GM10248 (cell line): ENCODE data around the gene SPTBN1.

ENCODE experiments used
- CTCF ChIA-PET: fragments of 300-600 bp; sonication (Branson Sonifier 250); formaldehyde crosslinking; extraction: SDS; loops from one replicate; lab custom pipeline; 2021; ENCODE audit warnings: antibody characterized with exemption; lab: Yijun Ruan, JAX
- POLR2A ChIA-PET: fragments of 350-650 bp; sonication (Branson Sonifier 250); formaldehyde crosslinking; extraction: SDS; loops from one replicate; lab custom pipeline; 2020; ENCODE audit warnings: antibody characterized with exemption; lab: Yijun Ruan, JAX
- DNase-seq: peaks from one replicate; pipeline ENCODE4 v3.0.0; 2012; ENCODE audit errors: extremely low spot score
- TF ChIP-seq, protein P1 (sequence below): IDR thresholded peaks from 2 replicates; pipeline ENCODE4 v1.5.1; 2012; ENCODE audit warnings: mild to moderate bottlenecking, low read depth; ENCODE audit errors: extremely low read depth, missing control alignments, control extremely low read depth

Gene SPTBN1

DNA sequence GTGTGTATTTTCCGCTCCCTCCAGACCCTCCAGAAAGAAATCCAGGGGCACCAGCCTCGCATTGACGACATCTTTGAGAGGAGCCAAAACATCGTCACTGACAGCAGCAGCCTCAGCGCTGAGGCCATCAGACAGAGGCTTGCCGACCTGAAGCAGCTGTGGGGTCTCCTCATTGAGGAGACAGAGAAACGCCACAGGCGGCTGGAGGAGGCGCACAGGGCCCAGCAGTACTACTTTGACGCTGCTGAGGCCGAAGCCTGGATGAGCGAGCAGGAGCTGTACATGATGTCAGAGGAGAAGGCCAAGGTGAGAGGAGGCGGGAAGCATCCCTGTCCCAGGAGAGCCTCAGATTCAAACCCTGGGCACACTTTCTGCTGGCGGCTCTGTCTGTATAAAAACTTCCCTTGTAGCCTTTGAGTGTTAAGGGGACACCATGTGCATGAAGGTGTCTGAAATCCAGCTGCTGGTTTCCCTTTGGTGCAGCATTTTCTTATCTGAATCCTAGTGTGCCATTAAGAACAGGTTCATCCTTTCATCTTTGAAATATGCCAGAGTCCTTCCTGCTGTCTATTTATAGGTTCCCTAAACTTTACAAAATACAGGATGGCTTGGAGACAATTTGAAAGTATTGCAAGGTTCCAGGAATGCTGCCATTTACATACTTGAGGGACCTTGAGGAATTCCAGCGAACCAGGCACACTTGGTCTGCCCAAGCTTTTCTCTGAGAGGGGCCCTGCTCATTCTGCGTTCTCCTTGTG is 190.2 kb downstream of the SPTBN1 start:
- ChIA-PET POLR2A (interaction anchor here (1.1 kb wide), 1 partner anchor 12 kb away, joined by 3 read pairs; no protein-coding TSS in a partner anchor), CTCF (interaction anchor here (0.7 to 1.4 kb wide), 4 partner anchors 10 to 58 kb away, joined by 3 read pairs; no protein-coding TSS in a partner anchor)
- TF ChIP-seq, protein P1, sequence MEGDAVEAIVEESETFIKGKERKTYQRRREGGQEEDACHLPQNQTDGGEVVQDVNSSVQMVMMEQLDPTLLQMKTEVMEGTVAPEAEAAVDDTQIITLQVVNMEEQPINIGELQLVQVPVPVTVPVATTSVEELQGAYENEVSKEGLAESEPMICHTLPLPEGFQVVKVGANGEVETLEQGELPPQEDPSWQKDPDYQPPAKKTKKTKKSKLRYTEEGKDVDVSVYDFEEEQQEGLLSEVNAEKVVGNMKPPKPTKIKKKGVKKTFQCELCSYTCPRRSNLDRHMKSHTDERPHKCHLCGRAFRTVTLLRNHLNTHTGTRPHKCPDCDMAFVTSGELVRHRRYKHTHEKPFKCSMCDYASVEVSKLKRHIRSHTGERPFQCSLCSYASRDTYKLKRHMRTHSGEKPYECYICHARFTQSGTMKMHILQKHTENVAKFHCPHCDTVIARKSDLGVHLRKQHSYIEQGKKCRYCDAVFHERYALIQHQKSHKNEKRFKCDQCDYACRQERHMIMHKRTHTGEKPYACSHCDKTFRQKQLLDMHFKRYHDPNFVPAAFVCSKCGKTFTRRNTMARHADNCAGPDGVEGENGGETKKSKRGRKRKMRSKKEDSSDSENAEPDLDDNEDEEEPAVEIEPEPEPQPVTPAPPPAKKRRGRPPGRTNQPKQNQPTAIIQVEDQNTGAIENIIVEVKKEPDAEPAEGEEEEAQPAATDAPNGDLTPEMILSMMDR, result no peak
- DNase-seq, result no peak

DNA sequence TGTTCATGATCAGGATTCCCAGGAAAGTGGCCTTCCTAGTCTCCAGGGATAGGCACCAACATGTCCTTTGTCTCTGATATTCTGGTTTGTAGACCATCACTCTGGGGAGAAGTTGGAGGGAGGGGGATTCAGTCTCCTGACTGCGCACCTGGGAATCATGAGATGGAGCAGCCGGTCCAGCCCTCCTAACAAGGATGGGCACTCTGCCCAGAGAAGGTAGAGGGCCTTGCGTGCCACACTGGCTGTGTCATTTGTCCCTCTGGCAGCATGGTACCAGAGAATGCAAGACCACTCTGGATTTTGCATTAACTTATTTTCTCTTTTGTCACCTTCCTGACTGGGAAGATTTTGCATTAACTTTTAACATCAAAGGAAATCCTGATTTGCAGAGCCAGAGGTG is 192.1 kb downstream of the SPTBN1 start:
- TF ChIP-seq, protein P1, result no peak
- CTCF ChIA-PET, result interaction anchor here (1.4 kb wide), 1 partner anchor 10 kb away, joined by 4 read pairs; no protein-coding TSS in a partner anchor
- no peak for DNase-seq
- POLR2A ChIA-PET, result no interaction called here

DNA sequence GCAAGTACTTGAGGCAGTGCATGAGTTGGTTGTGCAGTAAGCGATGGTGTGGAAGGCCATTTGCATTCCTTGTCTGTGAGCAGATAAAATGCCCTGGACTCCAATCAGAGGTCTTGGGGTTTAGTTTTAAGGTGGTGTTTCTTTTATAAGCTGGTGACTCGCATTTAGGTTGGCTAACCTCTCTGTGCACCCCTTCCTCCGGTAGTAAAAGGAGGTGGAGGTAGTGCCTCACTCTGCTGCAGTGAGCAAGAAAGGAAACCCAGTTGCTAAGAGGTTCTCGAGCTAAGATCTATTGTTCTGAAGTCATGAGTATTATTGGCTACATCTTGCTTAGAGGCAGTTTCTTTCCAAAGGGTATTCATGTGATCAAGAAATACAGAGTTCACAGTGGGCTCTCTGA is 193.1 kb downstream of the SPTBN1 start:
- TF ChIP-seq, protein P1, result no peak
- CTCF ChIA-PET, result interaction anchor here (1.4 to 4.5 kb wide), 3 partner anchors 9 to 95 kb away, joined by 3 to 39 read pairs (median 4); no protein-coding TSS in a partner anchor
- no peak for DNase-seq
- POLR2A ChIA-PET, result no interaction called here

DNA sequence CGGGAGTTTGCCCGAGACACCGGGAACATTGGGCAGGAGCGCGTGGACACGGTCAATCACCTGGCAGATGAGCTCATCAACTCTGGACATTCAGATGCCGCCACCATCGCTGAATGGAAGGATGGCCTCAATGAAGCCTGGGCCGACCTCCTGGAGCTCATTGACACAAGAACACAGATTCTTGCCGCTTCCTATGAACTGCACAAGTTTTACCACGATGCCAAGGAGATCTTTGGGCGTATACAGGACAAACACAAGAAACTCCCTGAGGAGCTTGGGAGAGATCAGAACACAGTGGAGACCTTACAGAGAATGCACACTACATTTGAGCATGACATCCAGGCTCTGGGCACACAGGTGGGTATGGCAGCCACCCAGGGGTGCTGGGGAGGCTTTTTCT is 193.5 kb downstream of the SPTBN1 start:
- CTCF ChIA-PET, result interaction anchor here (1.4 to 4.5 kb wide), 3 partner anchors 9 to 96 kb away, joined by 3 to 39 read pairs (median 4); no protein-coding TSS in a partner anchor
- TF ChIP-seq, protein P1, result no peak
- no peak for DNase-seq
- POLR2A ChIA-PET, result no interaction called here

DNA sequence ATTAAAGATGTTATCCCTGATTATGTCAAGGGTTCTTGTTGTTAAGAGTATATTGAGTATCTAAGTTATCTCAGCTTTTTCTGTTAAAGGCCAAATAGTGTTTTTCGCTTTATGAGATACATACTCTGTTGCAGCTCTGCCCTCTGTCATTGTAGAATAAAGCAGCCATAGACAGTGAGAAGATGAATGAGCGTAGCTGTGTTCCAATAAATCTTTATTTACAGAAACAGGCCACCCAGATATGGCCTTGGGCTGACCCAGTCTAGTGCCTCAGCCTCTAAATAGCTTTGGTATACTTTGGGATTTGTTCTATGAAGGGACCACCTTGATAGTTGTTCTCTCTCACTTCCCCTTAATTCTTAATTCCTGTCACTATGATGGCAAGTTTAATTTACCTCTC is 194.5 kb downstream of the SPTBN1 start:
- TF ChIP-seq, protein P1, result no peak
- no peak for DNase-seq
- CTCF ChIA-PET, result interaction anchor here (1.7 to 4.5 kb wide), 2 partner anchors 14 to 97 kb away, joined by 3 to 39 read pairs; no protein-coding TSS in a partner anchor
- POLR2A ChIA-PET, result no interaction called here

DNA sequence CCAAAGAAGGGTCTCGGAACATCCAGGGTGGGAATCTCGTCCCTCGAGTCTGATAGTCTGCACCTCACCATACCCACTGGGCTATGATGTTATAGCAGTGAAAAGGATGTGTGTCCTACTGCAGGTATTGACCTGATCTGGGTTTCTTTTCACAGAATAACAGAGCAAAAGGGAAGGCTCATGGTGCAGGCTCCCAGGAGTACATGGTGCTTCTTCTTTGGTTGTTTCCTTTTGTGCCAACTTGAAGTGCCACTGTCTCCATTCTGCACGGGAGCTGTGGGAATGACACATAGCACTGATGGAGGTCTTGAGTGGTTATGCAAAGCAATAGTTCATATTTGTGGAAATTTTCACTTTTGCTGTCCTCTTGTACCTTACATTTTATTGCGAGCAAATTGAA is 195.2 kb downstream of the SPTBN1 start:
- ChIA-PET POLR2A (no interaction called here), CTCF (interaction anchor here (1.1 to 4.5 kb wide), 3 partner anchors 11 to 148 kb away, joined by 3 to 39 read pairs (median 3); no protein-coding TSS in a partner anchor)
- DNase-seq, result no peak
- TF ChIP-seq, protein P1, result no peak
